Measurements from ENCODE around the gene BAIAP3. TPM values are rescaled to one million over a fixed set of nuclear protein-coding genes. Genes with fewer than 3 reads are reported as not detected.
"Not testable (repeated sequence)": the region's sequence is repeated elsewhere in the genome, so short reads cannot be mapped to it uniquely, and the experiment has no call there.

The BAIAP3 gene, protein sequence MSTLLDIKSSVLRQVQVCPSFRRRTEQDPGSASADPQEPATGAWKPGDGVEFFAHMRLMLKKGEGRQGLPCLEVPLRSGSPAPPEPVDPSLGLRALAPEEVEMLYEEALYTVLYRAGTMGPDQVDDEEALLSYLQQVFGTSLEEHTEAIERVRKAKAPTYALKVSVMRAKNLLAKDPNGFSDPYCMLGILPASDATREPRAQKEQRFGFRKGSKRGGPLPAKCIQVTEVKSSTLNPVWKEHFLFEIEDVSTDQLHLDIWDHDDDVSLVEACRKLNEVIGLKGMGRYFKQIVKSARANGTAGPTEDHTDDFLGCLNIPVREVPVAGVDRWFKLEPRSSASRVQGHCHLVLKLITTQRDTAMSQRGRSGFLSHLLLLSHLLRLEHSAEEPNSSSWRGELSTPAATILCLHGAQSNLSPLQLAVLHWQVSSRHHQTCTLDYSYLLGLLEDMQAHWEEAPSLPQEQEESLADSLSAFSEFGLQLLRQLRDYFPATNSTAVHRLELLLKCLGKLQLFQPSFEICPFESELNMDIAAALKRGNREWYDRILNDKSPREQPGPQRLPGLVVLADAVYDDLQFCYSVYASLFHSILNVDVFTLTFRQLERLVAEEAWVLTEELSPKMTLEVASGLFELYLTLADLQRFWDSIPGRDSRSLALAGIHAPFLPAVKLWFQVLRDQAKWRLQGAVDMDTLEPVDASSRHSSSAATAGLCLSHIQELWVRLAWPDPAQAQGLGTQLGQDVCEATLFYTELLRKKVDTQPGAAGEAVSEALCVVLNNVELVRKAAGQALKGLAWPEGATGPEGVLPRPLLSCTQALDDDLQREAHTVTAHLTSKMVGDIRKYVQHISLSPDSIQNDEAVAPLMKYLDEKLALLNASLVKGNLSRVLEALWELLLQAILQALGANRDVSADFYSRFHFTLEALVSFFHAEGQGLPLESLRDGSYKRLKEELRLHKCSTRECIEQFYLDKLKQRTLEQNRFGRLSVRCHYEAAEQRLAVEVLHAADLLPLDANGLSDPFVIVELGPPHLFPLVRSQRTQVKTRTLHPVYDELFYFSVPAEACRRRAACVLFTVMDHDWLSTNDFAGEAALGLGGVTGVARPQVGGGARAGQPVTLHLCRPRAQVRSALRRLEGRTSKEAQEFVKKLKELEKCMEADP
- total RNA-seq, result under 1 TPM; 0.12 to 0.46 TPM

DNA sequence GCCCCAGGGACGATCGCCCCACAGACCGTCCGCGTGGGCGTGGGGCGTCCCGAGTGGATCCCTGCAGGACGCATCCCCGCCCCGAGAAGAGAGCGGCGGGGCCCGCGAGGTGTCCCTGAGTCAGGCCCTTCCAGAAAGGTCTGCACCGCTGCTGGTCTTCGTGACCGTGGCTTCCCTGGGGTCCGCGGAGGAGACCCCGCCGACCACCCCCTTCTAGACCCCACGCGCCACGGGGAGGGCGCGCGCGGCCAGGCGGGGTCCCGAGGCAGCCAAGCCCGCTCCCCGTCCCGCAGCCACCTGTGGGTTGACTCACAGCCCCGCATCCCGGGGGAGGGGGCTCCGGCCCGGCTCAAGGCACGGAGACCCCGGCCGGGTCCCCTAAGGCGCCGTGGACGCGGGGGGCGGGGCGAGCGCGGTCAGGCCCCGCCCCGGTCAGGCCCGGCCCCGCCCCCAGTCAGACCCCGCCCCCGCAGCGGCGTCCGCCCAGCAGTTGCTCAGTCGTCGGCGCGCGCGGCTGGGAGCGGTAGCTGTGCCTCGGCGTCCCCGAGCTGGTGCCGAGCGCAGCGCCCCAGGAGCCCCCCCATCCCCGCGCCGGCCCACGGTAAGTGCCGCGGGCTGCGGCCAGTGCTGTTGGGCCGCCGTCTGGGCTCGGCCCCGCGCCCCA, at the start of gene BAIAP3:
TSS of gene BAIAP3 (plus strand) at position 497 of the 664 bp plus-strand sequence. CDS start 4,905 bp downstream, outside the sequence.
- Mint-ChIP-seq H3K36me3 (no peaks in the 10 kb centered on the region), H3K4me3 (no peak within 1 kb of the TSS), H3K27ac (no peak within 1 kb of the TSS), H3K9me3 (no peaks in the 10 kb centered on the region), H3K4me1 (peaks cover 16% of the 10 kb centered on the region), H3K27me3 (peaks cover 39% of the 10 kb centered on the region)
- DNase-seq, result peak; percentile 64

DNA sequence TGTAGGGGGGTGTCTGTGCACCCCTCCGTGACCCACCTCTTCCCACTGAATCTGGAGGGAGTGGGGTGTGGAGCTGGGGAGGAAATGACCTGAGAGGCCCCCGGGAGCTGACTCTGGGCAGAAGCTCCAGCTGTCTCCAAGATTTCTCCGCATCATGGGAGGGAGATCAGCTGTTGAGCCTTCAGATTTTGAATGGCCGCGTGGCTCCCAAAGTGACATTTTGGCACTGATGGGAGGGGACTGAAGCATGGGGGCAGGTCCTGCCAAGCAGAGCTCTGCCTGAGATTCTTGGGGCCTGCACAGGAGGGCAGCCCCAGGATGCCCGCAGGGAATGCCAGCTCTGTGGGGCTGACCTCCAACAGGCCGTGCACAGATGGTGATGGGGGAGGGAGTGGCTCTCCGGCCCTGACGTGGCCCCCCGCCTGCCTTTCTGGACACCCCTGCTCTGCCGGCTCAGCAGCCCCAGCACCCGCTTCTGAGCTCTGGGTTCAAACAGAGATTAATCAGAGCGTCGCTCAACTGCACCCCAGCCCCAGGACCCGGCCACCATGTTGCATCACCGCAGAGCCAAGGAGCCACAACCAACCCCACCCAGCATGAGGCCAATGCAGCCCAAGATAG, 49.3 kb upstream of the BAIAP3 start:
- Mint-ChIP-seq H3K27me3 (peaks cover 23% of the 10 kb centered on the region), H3K4me1 (peaks cover 2% of the 10 kb centered on the region), H3K36me3 (no peaks in the 10 kb centered on the region), H3K27ac (no peak overlapping the region), H3K4me3 (no peak overlapping the region), H3K9me3 (no peaks in the 10 kb centered on the region)
- no peak for DNase-seq

DNA sequence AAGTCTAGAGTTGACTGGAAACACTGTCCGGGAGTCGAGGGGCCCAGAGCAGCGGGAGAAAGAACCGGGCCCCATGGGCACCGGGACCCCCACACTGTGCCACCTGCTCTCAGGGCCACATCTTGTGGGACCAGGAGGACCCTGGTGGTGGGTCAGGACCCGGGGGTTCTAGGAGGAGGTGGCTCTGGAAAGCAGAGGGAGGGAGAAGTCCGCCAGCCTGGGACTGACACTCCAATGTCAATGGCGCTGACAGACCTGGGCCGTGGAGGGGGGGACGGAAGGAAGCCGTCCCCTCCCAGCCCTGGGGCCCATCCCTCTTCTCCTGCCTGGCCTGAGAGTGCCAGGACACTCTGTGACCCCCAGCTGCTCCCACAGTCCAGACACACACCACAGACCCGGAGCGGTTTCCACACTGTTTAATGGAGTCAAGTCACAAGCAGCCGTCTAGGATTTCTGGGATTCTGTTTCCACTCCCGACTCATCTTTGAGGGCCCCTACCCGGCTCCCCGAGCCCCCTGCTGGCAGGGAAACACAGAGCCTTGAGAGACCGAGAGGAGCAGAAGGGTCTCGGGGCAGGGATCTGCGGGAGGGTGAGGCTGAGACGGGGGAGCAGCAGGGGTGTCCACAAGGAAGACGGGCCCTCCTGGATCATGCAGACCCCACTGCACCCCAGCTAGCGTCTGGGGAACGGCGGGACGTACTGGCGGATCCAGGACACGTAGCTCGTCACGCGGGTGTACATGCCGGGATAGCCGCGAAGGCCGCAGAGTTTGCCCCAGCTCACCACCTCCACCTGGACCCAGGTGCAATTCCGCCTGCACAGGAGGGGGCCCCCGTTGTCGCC, 47.6 kb upstream of the BAIAP3 start:
- H3K4me3 Mint-ChIP-seq, result no peak overlapping the region
- no peak overlapping the region for H3K27ac Mint-ChIP-seq
- peaks cover 40% of the 10 kb centered on the region for H3K27me3 Mint-ChIP-seq
- peaks cover 3% of the 10 kb centered on the region for H3K4me1 Mint-ChIP-seq
- DNase-seq, result no peak
- no peaks in the 10 kb centered on the region for H3K36me3 Mint-ChIP-seq
- no peaks in the 10 kb centered on the region for H3K9me3 Mint-ChIP-seq

DNA sequence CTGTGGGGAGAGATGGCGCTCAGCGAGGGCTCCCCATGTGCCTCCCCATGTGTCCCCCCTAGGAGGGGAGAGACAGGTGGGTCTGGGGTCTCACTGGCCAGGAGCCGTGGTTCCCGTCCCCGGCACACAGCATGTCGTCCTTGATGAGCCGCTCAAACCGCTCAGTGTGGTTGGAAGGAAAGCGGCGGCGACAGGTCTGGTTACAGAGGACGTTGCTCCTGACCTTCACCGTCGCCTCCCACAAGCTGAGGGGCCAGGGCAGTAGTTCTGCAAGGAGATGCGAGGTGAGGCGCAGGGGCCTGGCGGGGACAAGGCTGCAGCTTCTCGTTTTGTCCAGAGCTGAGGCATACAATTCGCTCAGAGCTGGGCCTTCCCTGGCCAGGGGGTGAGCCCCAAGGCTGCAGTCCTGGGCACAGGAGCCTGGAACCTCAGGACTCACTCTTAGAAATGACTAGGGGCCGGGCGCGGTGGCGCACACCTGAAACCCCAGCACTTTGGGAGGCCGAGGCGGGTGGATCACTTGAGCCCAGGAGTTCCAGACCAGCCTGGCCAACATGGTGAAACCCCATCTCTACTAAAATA, 46.8 kb upstream of the BAIAP3 start:
- Mint-ChIP-seq H3K27me3 (peaks cover 47% of the 10 kb centered on the region), H3K36me3 (no peaks in the 10 kb centered on the region), H3K4me1 (peaks cover 3% of the 10 kb centered on the region), H3K9me3 (no peaks in the 10 kb centered on the region), H3K4me3 (no peak overlapping the region), H3K27ac (no peak overlapping the region)
- DNase-seq, result no peak

DNA sequence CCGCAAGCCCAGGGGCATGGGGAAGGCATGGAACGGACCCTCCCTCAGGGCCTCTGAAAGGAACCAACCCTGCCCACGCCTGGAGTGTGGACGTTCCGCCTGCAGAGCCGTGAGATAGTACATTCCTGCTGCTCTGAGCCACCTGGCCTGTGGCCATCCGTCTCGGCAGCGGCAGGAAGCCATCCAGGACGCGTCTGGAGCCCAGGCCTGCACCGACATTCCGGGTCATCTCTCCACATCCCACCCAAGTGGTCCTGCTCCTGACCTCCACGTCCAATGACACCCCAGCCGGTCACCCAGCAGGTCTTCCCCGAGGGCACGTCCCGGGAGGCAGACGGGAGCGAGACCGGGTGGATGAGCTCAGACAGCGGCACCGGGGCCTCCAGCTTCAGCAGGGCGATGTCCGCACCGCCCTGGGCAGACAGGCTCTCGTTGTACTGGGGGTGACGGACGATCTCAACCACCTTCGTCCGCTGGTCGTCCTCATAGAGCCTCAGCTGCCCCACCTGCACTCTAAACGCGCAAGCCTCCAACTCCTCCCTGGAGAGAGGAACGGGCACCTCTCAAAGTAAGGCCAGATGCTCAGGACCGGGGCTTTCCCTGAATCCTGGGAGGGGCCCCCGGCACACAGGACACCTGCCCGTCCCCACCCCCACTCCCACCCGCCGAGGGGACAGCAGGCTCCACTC, 45.3 kb upstream of the BAIAP3 start:
- H3K27me3 Mint-ChIP-seq, result peaks cover 60% of the 10 kb centered on the region
- H3K9me3 Mint-ChIP-seq, result no peaks in the 10 kb centered on the region
- H3K4me1 Mint-ChIP-seq, result peaks cover 3% of the 10 kb centered on the region
- H3K27ac Mint-ChIP-seq, result no peak overlapping the region
- no peak for DNase-seq
- no peak overlapping the region for H3K4me3 Mint-ChIP-seq
- no peaks in the 10 kb centered on the region for H3K36me3 Mint-ChIP-seq

DNA sequence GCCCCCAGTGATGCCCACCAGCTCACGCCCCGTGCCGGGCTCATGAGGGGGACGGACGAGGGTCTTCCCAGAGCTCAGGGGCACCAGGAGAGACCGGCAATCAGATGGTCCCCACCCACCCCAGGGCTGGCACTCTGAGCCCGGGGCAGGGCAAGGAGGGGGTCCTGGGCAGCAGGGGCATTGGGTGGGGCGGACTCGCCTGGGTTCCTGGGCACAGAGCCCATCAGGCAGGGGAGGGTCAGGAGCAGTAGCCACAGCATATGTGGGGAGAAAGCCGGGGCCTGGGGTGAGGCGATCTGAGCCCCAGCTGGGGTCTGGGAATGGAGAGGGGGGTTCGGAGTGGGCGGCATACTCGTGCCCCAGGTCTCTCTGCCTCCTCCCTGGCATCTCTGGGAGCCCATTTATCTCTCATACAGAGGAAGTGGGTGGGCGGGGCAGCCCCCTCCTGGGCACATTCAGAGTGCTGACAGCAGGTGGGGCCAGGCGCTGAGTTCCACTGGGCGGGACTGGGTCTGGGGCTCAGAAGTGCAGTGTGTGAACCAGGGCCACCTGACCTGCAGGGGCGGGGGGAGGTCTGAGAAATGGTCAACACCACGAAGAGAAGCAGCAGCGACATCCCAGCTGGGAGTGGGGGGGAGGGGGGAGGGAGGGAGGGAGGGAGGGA, 44.5 kb upstream of the BAIAP3 start:
- Mint-ChIP-seq H3K27ac (no peak overlapping the region), H3K4me1 (peaks cover 3% of the 10 kb centered on the region), H3K27me3 (peaks cover 67% of the 10 kb centered on the region), H3K4me3 (no peak overlapping the region), H3K36me3 (no peaks in the 10 kb centered on the region), H3K9me3 (no peaks in the 10 kb centered on the region)
- DNase-seq, result no peak

DNA sequence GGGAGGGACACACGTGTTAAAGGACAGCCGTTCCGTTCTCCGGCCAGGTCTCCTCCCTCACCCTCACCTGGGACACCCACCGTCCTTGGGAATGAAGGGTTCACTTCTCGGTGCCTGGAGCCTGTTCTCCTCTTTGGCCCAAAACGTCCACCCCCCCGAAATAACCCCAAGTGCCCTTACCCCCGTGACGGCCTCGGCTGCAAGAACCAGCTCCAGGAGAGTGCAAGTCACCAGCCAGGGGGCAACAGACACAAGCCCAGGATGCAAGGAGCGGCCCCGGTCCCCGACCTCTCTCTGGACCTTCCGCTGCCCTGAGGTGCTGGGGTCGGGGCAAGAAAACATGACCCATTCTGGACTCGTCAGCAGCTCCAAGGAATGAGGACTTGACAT, 44.0 kb upstream of the BAIAP3 start:
- no peak for DNase-seq
- H3K27ac Mint-ChIP-seq, result no peak overlapping the region
- H3K4me3 Mint-ChIP-seq, result no peak overlapping the region
- no peaks in the 10 kb centered on the region for H3K9me3 Mint-ChIP-seq
- H3K36me3 Mint-ChIP-seq, result no peaks in the 10 kb centered on the region
- peaks cover 72% of the 10 kb centered on the region for H3K27me3 Mint-ChIP-seq
- H3K4me1 Mint-ChIP-seq, result peaks cover 3% of the 10 kb centered on the region

DNA sequence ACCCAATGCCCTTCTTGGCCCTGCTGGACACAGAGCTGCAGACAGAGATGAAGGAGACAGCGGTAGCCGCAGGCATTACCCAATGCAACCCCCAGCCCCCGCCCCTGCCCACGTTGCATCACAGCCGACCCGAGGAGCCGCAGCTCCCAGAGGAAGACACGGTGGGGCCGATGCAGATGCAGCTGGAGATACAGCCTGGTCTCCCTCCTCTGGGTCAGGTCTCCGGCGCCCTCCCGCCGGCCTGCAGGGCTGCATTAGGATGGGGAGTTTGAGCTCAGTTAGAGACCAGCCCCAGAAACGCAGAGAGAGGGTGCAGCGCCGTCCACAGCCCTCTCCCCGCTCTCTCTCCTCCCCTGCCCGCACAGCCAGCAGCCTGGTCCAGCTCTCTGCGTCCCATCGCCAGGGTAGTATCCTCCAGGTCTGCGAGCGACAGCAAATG, 43.4 kb upstream of the BAIAP3 start:
- no peaks in the 10 kb centered on the region for H3K36me3 Mint-ChIP-seq
- H3K27ac Mint-ChIP-seq, result no peak overlapping the region
- peaks cover 73% of the 10 kb centered on the region for H3K27me3 Mint-ChIP-seq
- H3K4me1 Mint-ChIP-seq, result peaks cover 3% of the 10 kb centered on the region
- no peaks in the 10 kb centered on the region for H3K9me3 Mint-ChIP-seq
- DNase-seq, result no peak
- H3K4me3 Mint-ChIP-seq, result no peak overlapping the region

DNA sequence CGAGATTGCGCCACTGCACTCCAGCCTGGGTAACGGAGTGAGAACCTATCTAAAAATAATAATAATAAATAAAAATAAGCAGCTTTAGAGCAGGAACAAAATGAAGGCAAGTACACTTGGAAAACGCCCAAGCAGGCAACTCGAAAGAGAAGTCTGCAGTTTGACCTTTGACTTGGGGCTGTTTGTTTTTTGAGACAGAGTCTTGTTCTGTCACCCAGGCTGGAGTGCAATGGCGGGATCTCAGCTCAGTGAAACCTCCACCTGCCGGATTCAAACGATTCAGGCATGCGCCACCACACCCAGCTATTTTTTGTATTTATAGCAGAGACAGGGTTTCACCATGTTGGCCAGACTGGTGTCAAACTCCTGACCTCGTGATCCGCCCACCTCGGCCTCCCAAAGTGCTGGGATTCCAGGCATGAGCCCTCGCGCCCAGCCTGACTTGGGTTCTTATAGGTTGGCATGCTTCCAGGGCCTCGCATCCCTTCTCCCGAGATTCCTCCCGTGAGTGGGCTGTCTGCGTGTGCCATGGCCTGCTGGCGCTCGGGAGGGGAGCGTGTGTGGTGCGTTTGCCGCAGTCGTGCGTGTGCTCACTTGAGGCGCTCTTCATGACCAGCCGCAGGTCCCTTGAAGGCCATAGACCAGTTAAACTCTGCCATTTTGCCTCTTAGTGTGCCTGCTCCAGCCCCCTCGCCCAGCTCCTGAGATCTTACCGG, 42.4 kb upstream of the BAIAP3 start:
- no peak for DNase-seq
- Mint-ChIP-seq H3K27ac (no peak overlapping the region), H3K36me3 (no peaks in the 10 kb centered on the region), H3K4me1 (peaks cover 3% of the 10 kb centered on the region), H3K9me3 (no peaks in the 10 kb centered on the region), H3K4me3 (no peak overlapping the region), H3K27me3 (peaks cover 71% of the 10 kb centered on the region)

DNA sequence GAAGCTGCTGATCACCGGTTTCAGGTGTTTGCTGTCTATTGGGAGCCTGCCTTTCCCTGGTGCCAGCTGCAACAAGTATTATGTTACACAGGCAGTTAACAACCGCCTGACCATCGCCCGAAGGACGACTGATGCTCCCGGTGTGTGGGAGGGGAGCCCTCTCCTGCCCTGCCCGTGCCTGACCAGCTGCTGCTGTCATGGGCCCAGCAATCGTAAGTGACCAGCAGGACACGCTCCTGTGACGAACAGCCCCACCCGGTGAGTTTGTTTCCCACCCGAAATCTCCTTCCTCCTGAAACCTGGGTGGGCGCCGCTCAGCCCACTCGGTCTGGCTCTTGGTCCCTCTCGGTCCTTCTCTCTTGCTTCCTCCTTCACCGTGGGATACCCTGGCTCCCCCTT, 41.9 kb upstream of the BAIAP3 start:
- no peak overlapping the region for H3K27ac Mint-ChIP-seq
- H3K9me3 Mint-ChIP-seq, result no peaks in the 10 kb centered on the region
- no peak overlapping the region for H3K4me3 Mint-ChIP-seq
- H3K27me3 Mint-ChIP-seq, result peaks cover 66% of the 10 kb centered on the region
- no peak for DNase-seq
- peaks cover 3% of the 10 kb centered on the region for H3K4me1 Mint-ChIP-seq
- H3K36me3 Mint-ChIP-seq, result no peaks in the 10 kb centered on the region

DNA sequence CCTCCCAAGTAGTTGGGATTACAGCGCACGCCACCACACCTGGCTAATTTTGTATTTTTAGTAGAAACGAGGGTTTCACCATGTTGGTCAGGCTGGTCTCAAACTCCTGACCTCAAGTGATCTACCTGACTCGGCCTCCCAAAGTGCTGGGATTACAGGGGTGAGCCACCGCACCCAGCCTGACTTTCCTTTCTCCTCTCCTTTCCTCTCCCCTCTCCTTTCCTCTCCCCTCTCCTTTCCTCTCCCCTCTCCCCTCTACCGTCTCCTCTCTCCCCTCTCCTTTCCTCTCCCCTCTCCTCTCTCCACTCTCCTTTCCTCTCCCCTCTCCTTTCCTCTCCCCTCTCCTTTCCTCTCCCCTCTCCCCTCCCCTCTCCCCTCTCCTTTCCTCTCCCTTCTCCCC, 41.2 kb upstream of the BAIAP3 start:
- not testable (repeated sequence) for H3K4me1 Mint-ChIP-seq, H3K36me3 Mint-ChIP-seq, DNase-seq, H3K9me3 Mint-ChIP-seq, H3K4me3 Mint-ChIP-seq, H3K27ac Mint-ChIP-seq
- H3K27me3 Mint-ChIP-seq, result peaks cover 71% of the 10 kb centered on the region

DNA sequence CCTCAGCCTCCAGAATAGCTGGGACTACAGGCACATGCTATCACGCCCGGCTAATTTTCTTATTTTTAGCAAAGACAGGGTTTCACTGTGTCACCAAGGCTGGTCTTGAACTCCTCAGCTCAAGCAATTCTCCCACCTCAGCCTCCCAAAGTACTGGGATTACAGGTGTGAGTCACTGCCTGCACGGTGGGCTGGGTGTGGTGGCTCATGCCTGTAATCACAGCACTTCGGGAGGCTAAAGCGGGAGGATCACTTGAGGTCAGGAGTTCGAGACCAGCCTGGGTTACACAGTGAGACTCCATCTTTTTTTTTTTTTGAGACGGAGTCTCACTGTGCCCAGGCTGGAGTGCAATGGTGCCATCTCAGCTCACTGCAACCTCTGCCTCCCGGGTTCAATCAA, 40.6 kb upstream of the BAIAP3 start:
- not testable (repeated sequence) for H3K9me3 Mint-ChIP-seq, H3K4me3 Mint-ChIP-seq, H3K4me1 Mint-ChIP-seq, DNase-seq, H3K36me3 Mint-ChIP-seq, H3K27ac Mint-ChIP-seq
- H3K27me3 Mint-ChIP-seq, result peaks cover 68% of the 10 kb centered on the region
